GM12874 (cell line): Measurements from ENCODE around the gene MEGF11.

Source experiments
- CTCF ChIP-seq: IDR thresholded peaks from 2 replicates; pipeline ENCODE4 v1.5.1; 2011; ENCODE audit warnings: low read depth, mild to moderate bottlenecking, control low read depth, low read length, moderate library complexity; ENCODE audit not compliant: insufficient read depth

The MEGF11 gene

GRCh38 chr15:66162286-66162685 lies 91.3 kb downstream of the MEGF11 start:
- TF ChIP-seq CTCF = no peak

GRCh38 chr15:66161575-66162118 lies 91.9 kb downstream of the MEGF11 start:
- TF ChIP-seq CTCF = no peak

GRCh38 chr15:66161108-66161507 lies 92.4 kb downstream of the MEGF11 start:
- TF ChIP-seq CTCF = no peak

DNA sequence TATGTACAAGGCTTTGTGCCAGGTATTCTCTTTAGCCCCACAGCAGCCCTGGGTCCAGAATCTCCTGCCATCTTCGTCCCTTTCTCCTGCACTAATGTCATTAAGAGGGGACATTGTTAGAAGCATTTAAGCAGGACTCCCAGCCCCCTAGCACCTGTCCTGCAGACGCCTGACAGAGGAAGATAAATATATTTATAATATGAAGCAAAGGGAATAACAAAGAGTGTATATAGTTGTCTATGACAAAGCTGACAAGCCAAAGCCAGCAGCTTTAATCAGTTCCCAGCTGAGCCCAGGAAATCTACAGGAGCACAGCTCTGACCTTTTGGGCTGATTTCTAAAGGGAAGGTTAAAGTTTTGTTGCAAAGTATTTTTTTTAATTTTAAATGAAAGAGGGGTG lies 96.0 kb downstream of the MEGF11 start:
- no peak for TF ChIP-seq CTCF

GRCh38 chr15:66156310-66156975 lies 97.1 kb downstream of the MEGF11 start:
- no peak for TF ChIP-seq CTCF

GRCh38 chr15:66155065-66155464 lies 98.5 kb downstream of the MEGF11 start:
- no peak for TF ChIP-seq CTCF

DNA sequence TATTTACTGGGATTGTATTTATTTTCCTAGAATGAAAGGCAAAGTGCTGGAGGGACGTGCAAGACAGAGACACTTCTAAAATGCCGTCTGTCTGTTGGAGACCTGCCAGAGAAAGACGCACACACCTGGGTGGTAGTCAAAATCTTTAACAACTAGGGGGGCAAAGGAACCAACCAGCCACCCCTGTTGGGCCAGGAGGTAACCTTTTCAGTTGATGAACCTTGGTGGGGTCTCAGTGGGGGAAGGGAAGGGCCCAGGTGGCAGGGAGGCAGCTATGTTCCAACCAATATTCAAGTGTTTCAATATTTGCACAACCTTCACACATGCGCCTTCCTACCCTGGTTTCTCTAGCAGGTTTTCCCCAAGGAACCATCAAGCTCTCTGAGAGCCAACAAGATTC lies 99.0 kb downstream of the MEGF11 start:
- TF ChIP-seq CTCF = no peak
